GM18519 (cell line): ENCODE results near the gene SFTPB.
"Not testable (repeated sequence)": the region's sequence is repeated elsewhere in the genome, so short reads cannot be mapped to it uniquely, and the experiment has no call there.

Experiments
- ATAC-seq: cut with Tn5 transposase; IDR thresholded peaks from one replicate; pipeline ENCODE4 v1.9.1; 2021; ENCODE audit warnings: mild to moderate bottlenecking, moderate library complexity; ENCODE audit not compliant: unreplicated experiment, low FRiP score

Gene SFTPB

DNA sequence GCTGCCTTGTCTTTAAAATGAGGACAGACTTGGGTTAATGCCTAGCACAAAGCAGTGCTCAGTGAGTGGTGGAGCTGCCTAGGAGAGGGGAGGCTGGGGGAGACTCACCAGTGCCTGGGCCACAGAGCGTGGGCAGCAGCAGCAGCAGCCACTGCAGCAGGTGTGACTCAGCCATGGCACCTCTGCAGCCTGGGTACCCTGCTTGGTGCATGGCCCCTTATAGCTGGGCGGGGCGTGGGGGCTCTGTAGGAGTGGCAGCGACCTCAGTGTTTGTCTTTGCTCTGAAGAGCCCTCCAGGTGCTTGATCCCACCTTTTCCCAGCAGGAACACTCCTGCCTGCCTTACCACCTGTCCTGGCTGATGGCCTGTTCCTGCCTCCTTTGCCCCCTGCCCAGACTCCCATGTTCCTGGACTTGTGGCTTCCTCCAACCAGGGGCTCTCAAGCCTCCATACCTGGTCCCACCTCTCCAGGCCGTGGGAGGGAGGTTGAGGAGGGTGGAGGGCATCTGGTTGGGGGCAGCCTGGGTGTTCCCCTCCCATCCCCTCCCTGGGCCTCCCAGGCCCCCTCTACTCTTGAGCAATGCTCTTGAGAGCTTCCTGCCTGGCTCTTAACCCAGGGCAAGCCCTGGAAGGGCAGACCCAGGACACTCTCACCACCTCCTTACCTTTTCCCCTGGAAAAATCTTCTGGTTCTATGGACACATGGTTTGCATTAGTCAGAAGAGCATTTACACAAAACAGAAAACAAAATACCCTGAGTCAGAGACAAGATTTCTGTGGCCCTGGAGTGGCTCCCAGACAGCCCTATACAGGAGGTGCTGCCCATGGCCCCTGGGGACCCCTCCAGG, at the start of gene SFTPB:
TSS of gene SFTPB (minus strand) at position 191 of the 848 bp plus-strand sequence. CDS start at position 175, 16 bp downstream.
- ATAC-seq: no peak

DNA sequence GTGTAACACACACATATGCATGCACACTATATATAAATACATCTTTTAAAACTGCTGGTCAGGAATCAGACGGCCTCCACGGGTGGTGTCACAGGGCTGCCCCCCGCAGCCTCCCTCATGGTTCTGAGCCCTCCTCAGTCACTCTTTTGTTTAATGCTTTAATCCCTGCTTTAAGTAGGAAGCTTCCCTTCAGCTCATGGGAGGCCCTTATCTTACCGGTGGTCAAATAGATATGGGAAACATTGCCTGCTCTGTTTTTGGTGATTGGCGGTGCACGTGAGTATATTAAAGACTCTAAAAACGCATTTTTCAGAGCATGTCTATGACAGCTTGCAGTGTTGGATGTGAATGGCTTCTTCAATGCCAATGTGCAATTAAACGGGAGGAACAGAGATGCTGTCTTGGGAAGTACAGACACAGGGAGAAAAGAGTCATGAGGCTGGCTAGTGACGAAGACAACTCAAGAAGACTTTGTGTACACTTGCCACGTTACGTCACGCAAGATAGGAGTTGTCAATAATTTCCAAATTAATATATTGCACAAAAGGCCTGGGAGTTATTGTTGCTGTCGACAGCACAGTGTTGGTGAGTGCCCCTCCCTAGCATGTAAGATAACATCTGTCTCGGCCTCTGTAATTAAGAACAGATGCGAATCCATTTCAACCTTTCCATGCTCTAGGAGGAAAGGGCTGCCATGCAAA, 49.5 kb upstream of the SFTPB start:
- ATAC-seq: no peak

DNA sequence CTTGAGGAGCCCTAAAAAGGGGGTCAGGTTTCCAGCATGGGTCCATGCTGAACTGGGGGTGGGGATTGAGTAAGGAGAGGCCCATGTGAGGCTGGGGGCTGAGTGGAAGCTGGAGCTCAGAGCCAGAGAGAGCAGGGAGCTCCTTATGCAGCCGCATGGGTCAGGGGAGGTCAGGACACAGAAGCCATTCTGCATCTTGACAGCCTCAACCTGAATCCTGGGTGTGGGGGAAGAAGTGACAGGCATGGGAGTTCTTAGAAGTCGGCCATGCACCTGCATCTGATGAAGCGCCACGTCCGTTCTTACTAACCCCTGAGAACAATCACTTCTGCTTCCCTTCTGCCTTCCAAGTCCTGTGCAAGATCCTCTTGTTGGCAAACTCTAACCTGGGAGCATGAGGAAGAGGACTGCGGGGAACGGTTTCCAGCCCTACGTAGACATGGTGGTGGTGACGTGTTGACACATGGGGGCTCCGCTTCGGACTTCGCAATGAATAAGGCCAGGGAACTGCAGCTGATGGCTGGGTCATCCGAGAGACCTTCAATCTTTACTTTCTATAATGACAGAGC, 48.4 kb upstream of the SFTPB start:
- no peak for ATAC-seq

DNA sequence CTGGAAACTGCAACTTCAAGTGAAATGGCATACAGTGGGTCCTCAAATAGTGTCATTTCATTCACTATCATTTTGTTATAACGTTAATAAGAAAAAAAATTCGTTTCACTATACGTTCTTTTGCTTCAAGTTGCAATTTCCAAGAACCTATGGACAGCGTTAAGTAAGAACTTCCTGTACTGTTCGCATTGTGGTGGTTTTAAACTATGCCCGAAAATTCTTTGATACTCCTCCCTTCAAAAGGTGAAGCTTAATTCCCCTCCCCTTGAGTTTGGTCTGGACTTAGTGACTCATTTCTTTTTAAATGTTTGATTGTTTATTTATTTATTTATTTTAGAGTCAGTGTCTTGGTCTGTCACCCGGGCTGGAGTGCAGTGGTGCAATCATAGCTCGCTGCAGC, 46.8 kb upstream of the SFTPB start:
- no peak for ATAC-seq

DNA sequence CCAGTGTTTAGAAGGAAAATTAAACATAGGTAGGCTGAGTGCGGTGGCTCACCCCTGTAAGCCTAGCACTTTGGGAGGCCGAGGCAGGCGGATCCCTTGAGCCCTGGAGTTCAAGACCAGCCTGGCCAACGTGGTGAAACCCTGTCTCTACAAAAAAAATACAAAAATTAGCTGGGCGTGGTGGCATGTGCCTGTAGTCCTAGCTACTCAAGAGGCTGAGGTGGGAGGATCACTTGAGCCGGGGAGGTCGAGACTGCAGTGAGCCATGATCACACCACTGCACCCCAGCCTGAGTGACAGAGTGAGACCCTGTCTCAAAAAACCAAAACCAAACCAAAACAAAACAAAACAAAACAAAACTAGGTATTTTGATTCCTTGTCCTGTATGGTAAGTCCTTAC, 46.4 kb upstream of the SFTPB start:
- ATAC-seq: not testable (repeated sequence)

DNA sequence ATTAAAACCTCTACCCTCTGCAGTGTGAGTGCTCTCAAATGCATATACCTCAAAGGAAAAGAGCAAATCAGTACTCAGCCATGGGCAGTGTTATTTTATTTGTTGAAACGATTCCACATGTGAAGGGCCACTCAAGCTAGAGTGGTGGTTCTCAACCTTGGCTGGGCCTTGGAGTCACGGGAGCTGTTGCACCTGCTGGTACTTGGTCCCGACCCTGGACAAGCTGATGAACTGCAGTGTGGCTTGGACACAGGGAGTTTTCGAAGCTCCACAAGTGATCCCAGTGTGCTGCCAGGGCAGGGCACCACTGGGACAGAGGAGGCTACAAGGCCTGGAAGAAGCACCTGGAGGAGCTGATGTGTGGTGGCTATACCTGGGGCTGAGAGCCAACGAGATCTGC, 45.8 kb upstream of the SFTPB start:
- ATAC-seq: no peak

DNA sequence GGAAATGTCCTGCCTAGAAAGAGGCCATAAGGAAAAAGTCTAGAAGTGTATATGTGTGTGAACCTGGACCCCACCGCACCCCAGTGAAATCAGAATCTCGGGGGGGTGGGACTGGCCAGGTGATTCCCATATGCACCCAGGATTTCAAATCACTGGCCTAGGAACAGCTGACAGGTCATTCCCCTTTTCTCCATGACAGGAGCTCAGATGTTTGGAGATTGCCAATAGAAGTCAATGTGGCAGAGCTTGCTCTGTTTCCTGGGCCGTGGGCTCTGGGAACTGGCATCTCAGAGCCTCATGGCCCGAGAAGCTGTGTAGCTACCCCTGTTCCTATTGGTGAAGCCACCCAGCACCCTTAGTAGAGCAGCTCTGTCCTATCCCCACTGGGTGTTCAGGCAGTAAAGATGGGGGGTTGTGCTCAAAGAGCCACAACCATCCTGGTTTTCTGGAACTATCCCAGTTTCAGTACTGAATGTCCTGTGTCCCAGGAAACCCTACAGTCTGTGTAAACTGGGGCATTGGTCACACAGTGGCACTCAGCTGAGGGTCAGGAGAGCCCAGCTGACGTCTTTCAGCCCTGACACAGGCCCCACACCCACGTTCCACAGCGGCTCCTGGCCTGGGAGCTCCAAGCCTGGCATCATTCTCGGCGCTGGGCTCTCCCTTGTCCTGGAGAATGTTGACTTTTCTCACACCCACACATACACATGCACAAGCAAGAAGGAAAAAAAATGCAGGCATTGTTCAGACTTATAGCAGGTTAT, 45.0 kb upstream of the SFTPB start:
- no peak for ATAC-seq

DNA sequence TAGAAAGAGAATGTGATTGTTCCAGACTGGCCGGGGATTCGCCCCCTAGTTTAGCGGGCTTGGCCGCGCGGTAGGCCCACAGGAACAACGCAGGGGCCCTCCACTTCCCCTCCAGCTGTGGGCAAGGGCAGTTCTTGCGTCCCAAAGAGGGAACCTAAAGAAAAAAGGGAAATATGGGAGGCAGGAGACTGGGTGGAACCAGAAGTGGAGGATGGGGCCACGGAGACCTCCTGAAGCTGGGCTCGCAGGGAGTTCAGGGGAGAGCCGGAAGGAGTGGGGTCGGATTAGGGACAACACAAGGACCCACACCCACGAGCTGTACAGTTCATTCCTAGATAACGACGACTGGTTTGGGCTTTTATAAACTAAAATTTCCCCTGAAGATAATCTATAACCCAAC, 44.3 kb upstream of the SFTPB start:
- ATAC-seq: no peak

DNA sequence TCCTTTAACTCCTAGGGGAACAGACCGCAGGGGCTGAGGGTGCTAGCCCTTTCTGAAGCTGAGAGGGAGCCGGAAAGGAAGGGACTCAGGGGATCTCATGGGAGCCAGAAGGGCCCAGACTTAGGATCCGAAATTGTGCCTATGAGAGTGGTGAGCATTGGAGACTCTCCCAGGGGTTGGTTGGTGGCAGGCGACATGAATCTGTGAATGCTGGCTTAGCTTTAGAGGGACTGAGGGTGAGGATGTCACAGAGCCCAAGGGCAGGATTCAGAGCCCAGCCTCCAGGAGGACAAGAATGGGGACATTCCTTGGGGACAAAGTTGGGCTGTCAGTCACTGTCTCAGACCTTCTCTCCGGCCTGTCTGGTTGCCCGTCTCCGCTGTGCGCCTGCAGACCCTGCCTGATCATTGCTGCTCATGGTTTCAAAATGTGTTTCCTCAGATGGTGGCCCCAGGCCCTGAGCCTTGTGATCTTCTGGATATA, 43.6 kb upstream of the SFTPB start:
- no peak for ATAC-seq

DNA sequence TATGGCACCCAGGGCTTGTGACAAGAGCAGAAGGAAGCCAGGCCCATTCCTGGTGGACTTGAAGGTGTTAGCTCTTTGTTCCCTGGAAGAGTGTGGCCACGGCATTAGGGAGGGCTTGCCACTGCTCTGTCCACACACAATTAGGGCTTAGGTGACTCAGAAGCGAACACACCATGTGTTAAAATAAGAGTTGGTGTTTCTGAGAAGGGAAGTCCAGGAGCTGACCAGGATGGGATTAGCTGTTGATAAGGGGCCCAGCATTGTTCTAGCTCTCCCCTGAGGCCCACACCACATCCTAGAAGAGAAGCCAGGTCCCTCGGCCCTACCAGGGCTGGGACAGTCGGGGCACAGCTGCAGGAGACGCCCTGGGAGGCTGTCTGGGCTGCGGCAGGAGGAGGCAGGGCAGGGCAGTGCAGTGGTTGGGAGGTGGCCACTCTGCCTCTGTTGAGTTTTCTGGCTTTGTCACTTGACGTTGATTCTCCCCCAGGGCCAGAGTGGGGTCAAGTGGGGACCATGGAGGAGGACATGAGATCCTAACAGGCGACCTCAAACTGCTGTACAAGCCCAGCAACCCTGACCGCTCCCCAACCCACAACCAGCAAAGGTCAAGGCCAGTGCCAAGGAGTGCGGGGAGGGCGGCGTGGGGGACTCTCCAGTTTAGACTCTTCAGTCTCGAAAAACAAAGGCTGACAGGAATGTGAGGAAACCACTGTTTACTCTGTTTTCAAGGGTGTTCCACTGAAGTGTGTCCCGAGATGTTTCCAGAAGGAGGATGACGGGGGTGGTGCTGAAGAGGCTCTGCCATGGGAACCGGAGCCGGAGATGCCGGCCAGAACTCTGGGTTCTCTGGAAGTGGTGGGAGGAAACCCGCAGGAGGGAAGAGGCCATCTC, 42.9 kb upstream of the SFTPB start:
- no peak for ATAC-seq

DNA sequence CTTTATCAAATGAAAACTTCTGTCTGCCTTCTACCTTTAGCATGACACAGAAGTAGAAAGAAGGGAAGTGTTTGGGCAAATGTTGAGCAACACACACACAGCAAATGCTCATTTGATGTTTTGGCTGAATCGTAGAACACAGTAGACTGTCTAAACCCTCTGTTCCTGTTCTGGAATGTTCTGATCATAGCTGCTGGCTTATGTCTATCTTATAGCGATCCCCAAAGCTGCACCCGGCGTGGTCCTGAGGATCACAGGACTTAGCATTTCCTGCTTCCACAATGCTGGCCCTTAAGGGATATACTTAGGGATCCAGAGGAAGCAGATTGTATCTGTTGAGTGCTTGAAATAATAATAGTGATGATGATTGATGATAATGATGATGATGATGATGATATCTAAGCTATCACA, 41.4 kb upstream of the SFTPB start:
- no peak for ATAC-seq

DNA sequence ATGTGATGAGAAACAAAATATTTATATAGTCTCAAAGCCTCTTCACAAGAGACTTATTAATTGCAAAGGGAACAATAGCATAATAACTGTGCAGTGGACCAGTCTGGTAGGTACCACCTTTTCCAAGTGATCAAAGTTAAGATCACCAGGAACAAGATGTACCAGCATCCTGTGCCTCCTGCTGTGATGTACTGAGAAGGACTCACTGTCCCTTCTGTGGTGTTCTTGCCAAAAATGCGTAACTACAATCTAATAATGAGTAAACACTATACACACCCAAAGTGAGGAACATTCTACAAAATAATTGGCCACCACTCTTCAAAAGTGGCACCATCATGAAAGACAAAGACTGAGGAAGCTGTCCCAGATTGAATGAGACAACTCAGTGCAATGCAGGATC, 40.6 kb upstream of the SFTPB start:
- ATAC-seq: no peak

DNA sequence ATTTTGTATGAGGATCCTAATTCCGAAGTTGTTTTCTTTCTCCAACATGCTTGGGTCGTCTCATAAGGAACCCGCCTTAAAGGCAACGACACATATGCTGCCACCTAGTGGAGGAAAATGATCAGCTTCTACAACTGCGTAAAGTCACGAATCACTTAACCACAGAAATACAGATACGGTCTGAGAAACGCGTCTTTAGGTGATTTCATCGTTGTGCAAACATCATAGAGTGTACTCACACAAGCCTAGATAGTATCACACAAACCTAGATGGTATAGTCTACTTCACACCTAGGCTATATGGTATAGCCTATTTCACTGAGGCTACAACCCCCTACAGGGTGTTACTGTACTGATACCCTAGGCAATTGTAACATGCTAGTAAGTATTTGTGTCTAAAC, 39.3 kb upstream of the SFTPB start:
- no peak for ATAC-seq

DNA sequence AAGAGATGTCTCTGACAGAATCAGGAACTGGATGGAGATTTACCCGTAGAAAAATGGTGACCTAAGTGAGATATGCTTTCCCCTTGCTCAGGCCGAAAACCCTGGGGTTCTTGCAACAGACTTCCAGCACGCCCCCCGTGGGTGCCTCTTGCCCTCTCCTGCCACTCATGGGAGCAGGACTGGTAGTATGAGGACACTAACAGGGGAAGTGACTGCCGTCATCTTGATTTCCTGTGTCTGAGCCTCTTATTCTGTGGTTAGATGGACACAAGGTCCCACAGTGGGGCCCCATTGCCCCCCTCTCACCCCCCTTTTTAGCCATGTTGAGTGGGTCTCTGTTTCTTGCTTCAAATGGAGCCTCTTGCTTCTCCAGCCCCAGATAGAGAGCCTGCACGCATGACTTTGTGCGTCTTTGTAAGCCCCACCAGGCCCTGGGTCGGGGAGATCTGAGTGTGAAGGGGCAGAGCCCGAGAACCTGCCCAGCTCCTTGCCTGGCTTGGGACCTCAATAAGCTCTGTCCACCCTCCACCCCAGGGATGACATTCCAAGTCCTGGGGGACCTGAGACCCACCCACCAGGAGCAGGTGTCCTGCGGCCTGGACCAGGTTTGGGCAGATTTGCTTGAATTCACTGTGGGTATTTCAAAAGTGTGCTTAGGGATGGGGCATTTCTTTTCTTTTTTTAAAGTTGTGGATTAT, 38.7 kb upstream of the SFTPB start:
- ATAC-seq: no peak

DNA sequence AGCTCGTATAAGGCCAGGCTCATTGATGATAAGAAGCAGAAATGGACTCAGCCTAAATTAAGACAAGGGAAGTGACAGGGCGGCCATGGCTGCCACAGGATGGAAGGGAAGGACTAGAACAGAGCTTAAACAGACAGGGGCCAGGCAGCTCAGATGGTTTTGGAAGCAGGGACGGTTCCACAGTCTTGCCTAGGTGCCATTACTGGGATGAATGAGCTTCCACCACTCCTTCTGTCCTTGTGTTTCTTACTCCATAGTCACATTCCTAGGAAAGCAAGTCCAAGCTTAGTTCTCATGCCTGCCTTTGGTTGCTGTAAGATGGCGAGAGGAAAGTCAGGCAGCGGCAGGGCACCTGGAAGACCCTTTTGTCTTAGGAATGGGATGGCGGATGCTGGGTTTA, 38.1 kb upstream of the SFTPB start:
- ATAC-seq: no peak

DNA sequence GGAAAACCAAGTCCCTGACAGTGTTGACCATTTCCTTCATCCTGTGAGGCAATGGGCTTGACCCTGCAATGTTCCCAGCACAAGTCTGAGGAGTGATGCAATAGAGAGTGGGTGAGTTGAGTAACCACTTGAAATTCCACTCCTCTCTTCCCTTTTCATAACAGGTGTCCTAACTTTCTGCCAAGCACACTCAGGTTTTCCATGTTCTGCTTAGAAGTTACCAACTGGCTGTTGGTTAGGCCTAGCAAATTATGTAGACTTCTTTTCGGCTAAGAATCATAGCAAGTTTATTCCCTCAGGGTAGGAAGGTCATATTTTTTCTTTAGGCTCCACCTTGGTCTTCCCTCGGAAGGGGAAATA, 37.7 kb upstream of the SFTPB start:
- no peak for ATAC-seq

DNA sequence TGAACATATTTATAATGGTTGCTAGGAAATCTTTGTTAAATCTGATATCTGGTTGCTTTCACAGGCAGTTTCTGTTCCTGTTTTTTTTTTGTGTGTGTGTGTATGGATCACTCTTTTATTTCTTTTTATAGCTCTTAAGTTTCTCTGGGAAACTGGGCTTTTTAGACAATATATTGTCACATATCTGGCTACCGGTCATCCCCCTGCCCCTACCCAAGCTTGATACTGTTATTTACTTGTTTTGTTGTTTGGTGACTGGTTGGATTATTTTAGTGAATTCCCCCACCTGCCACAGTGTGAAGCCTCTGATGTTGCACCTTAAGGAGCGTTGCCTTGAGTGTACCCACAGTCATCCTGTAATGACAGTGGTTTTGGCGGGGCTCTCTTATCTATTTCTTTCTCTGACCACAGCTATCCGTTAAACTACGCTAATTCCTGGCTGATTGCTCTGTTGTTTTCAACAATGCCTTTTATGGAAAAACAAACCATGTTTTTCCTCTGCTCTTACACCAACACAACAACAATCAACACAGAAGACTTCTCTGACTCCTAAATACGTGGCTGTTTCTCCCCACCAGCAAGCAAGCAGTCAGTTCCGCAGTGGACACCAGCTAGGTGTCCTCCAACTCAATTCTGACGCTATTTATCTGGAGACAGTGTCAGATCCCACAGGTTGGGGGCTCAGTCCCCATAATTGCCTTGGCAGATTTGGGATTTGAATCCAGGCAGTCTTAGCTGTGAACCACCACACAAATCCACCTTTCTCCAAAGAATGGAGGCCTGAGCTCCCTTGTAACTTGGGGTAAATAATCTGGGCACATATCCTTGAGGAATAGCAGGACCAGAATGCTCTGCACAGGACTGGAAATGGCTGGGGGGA, 37.0 kb upstream of the SFTPB start:
- ATAC-seq: no peak

DNA sequence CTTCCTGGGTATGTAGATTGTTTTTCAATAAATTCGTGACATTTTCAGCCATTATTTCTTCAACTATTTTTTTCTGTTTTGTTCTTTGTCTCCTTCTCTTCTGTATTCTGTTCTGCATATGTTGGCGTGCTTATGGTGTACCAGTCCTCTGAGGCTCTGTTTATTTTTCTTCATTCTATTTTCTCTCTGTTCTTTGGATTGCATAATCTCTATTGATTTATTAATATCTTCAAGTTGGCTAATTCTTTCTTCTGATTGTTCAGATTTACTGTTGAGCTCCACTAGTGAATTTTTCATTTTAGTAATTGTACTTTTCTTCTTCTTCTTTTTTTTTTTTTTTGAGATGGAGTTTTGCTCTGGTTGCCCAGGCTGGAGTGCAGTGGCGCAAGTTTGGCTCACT, 36.0 kb upstream of the SFTPB start:
- no peak for ATAC-seq
